Glutamatergic neuron (in vitro differentiated cells): ENCODE results near the gene LPIN1. TPM values are rescaled to one million over a fixed set of nuclear protein-coding genes. Genes with fewer than 3 reads are reported as not detected.

Experiments used
- DNase-seq: peaks from one replicate; pipeline ENCODE4 v3.0.0; 2022
- H3K27ac Mint-ChIP-seq: one replicate; pipeline ENCODE4 v1.8.0; 2020; ENCODE audit warnings: mild to moderate bottlenecking, mixed read lengths, inconsistent platforms; ENCODE audit not compliant: unreplicated experiment
- H3K27me3 Mint-ChIP-seq: one replicate; pipeline ENCODE4 v1.8.0; 2020; ENCODE audit warnings: mild to moderate bottlenecking, moderate library complexity, mixed read lengths, inconsistent platforms; ENCODE audit not compliant: unreplicated experiment
- H3K36me3 Mint-ChIP-seq: one replicate; pipeline ENCODE4 v1.8.0; 2020; ENCODE audit warnings: mild to moderate bottlenecking, mixed read lengths, inconsistent platforms; ENCODE audit not compliant: unreplicated experiment
- H3K4me1 Mint-ChIP-seq: one replicate; pipeline ENCODE4 v1.8.0; 2020; ENCODE audit warnings: mild to moderate bottlenecking, low read depth, mixed read lengths, inconsistent platforms; ENCODE audit not compliant: unreplicated experiment
- H3K4me3 Mint-ChIP-seq: one replicate; pipeline ENCODE4 v1.8.0; 2020; ENCODE audit warnings: mild to moderate bottlenecking, mixed read lengths, inconsistent platforms; ENCODE audit not compliant: unreplicated experiment
- H3K9me3 Mint-ChIP-seq: one replicate; pipeline ENCODE4 v1.8.0; 2020; ENCODE audit warnings: mild to moderate bottlenecking, moderate library complexity, mixed read lengths, inconsistent platforms; ENCODE audit not compliant: unreplicated experiment
- CTCF ChIP-seq: fragments of 200-600 bp; sonication (generic); IDR thresholded peaks from one replicate; pipeline ENCODE4 v1.5.0; 2021; ENCODE audit not compliant: partially characterized antibody, unreplicated experiment
- total RNA-seq: library from RNA; stranded (reverse); fragmentation: NEBNext Ultra II Directional; extraction: Animal tissue kit (Norgen Biotek cat#: 25700); gene quantifications from one replicate; pipeline ENCODE4 v1.2.1, GENCODE V29; 2021; ENCODE audit not compliant: unreplicated experiment

LPIN1 gene
- total RNA-seq, 1 donor from 2014 or later, result 142 TPM

- Mint-ChIP-seq H3K27ac (no peak overlapping the region), H3K27me3 (peaks cover 2% of the 10 kb centered on the region), H3K4me3 (no peak overlapping the region), H3K4me1 (no peaks in the 10 kb centered on the region), H3K9me3 (no peaks in the 10 kb centered on the region), H3K36me3 (peaks cover 10% of the 10 kb centered on the region)
- DNase-seq, result no peak
- TF ChIP-seq CTCF, result no peak
These were observed 40.2 kb downstream of the LPIN1 start for GRCh38 chr2:11786592-11786991.

- Mint-ChIP-seq H3K27ac (no peak overlapping the region), H3K36me3 (peaks cover 17% of the 10 kb centered on the region), H3K27me3 (peaks cover 2% of the 10 kb centered on the region), H3K4me3 (no peak overlapping the region), H3K9me3 (no peaks in the 10 kb centered on the region), H3K4me1 (no peaks in the 10 kb centered on the region)
- no peak for TF ChIP-seq CTCF
- no peak for DNase-seq
These were observed 41.6 kb downstream of the LPIN1 start for GRCh38 chr2:11787991-11788390.

- TF ChIP-seq CTCF, result no peak
- H3K4me3 Mint-ChIP-seq, result no peak overlapping the region
- peaks cover 21% of the 10 kb centered on the region for H3K36me3 Mint-ChIP-seq
- peaks cover 2% of the 10 kb centered on the region for H3K27me3 Mint-ChIP-seq
- no peak for DNase-seq
- no peaks in the 10 kb centered on the region for H3K9me3 Mint-ChIP-seq
- H3K27ac Mint-ChIP-seq, result no peak overlapping the region
- no peaks in the 10 kb centered on the region for H3K4me1 Mint-ChIP-seq
These were observed 42.2 kb downstream of the LPIN1 start for GRCh38 chr2:11788461-11789124.

GRCh38 chr2:11789243-11789642 is 42.8 kb downstream of the LPIN1 start:
- H3K36me3 Mint-ChIP-seq, result peaks cover 21% of the 10 kb centered on the region
- no peaks in the 10 kb centered on the region for H3K9me3 Mint-ChIP-seq
- no peak for TF ChIP-seq CTCF
- no peak overlapping the region for H3K27ac Mint-ChIP-seq
- H3K27me3 Mint-ChIP-seq, result peaks cover 2% of the 10 kb centered on the region
- no peaks in the 10 kb centered on the region for H3K4me1 Mint-ChIP-seq
- DNase-seq, result no peak
- H3K4me3 Mint-ChIP-seq, result no peak overlapping the region

GRCh38 chr2:11790228-11790627 is 43.8 kb downstream of the LPIN1 start:
- no peak for TF ChIP-seq CTCF
- Mint-ChIP-seq H3K4me3 (no peak overlapping the region), H3K27ac (no peak overlapping the region), H3K4me1 (no peaks in the 10 kb centered on the region), H3K27me3 (peaks cover 2% of the 10 kb centered on the region), H3K36me3 (peaks cover 21% of the 10 kb centered on the region), H3K9me3 (no peaks in the 10 kb centered on the region)
- DNase-seq, result no peak
